ENCODE measurements around the gene CDK11B. TPM values are rescaled to one million over a fixed set of nuclear protein-coding genes. Genes with fewer than 3 reads are reported as not detected.
A peak's percentile ranks its signal among the peaks of the same experiment; 100 is the strongest.

CDK11B gene
- total RNA-seq, 1 experiment from 2014 or later: 30.1 TPM

DNA sequence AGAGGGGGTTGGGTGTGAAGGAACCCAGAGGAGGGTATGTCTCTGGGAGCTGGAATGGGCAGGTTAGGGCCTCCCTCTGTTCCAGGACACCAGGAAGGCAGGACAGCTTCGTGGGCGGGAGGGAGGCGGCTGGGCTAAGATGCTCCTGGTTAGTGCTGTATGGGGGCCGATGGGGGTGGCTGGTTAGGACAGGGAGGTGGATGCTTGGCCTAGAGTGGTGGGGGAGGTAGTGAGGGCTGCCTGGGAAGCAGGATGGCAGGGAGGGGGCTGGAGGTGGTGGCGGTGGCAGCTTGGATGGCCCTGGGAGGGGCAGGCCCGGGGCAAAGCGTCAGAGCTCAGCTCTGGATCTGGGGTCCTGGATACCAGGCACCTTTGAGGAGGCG lies 33.0 kb downstream of the CDK11B start:
- no peaks in the 10 kb centered on the region for H3K4me1 ChIP-seq (ENCODE audit: insufficient read depth, low read length)
- H3K27me3 ChIP-seq (ENCODE audit: insufficient read depth, low read length): no peaks in the 10 kb centered on the region
- no peaks in the 10 kb centered on the region for H3K9me3 Mint-ChIP-seq
- no peaks in the 10 kb centered on the region for H3K23me2 ChIP-seq (ENCODE audit: insufficient read length, low read depth, low read length, poor library complexity, severe bottlenecking)
- H3K4me3 Mint-ChIP-seq: no peak overlapping the region
- H3K4me2 ChIP-seq (ENCODE audit: insufficient read depth, insufficient read length, low read length): no peak overlapping the region
- H3K18ac ChIP-seq (ENCODE audit: insufficient read length, low read depth, low read length): no peak overlapping the region
- TF ChIP-seq, protein P1, sequence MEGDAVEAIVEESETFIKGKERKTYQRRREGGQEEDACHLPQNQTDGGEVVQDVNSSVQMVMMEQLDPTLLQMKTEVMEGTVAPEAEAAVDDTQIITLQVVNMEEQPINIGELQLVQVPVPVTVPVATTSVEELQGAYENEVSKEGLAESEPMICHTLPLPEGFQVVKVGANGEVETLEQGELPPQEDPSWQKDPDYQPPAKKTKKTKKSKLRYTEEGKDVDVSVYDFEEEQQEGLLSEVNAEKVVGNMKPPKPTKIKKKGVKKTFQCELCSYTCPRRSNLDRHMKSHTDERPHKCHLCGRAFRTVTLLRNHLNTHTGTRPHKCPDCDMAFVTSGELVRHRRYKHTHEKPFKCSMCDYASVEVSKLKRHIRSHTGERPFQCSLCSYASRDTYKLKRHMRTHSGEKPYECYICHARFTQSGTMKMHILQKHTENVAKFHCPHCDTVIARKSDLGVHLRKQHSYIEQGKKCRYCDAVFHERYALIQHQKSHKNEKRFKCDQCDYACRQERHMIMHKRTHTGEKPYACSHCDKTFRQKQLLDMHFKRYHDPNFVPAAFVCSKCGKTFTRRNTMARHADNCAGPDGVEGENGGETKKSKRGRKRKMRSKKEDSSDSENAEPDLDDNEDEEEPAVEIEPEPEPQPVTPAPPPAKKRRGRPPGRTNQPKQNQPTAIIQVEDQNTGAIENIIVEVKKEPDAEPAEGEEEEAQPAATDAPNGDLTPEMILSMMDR (conservative IDR thresholded peaks at IDR 0.05): no peak
- no peaks in the 10 kb centered on the region for H3K9me3 ChIP-seq (ENCODE audit: control insufficient read depth, low read depth, low read length)
- H2AFZ ChIP-seq (ENCODE audit: low read length): no peak overlapping the region
- H3K56ac ChIP-seq (ENCODE audit: insufficient read length, low read depth, low read length): no peak overlapping the region
- H3K27ac ChIP-seq (ENCODE audit: insufficient read length, low read depth, low read length): no peak overlapping the region
- peaks cover 0 to 2% (median 0%) of the 10 kb centered on the region in 3 experiments; a peak in 1 of 7 replicates for H3K36me3 Mint-ChIP-seq (ENCODE audit: insufficient read depth in 1 of 3, low read depth in 3 of 3)
- H4K91ac ChIP-seq (ENCODE audit: insufficient read length, low read depth, low read length): no peak overlapping the region
- no peak overlapping the region for H4K5ac ChIP-seq (ENCODE audit: insufficient read length, low read depth, low read length)
- H3K27ac Mint-ChIP-seq: no peak overlapping the region
- WGBS (ENCODE audit: extremely low coverage, insufficient read length, low lambda C conversion rate): no CpG with 5 or more reads among the region's 8 CpGs
- H3K23ac ChIP-seq (ENCODE audit: insufficient read length, low read depth, low read length): no peak overlapping the region
- DNase-seq: peak; percentile 28
- H3K9ac ChIP-seq (ENCODE audit: extremely low read depth, insufficient read length, low read length): no peak overlapping the region
- H4K20me1 ChIP-seq (ENCODE audit: control insufficient read depth, insufficient read depth, insufficient read length): no peaks in the 10 kb centered on the region
- H4K8ac ChIP-seq (replicated peaks; ENCODE audit: insufficient read length, low read depth, low read length): no peak overlapping the region
- peaks cover 2% of the 10 kb centered on the region for H3K27me3 Mint-ChIP-seq (ENCODE audit: low read depth)
- no peak overlapping the region for H3K14ac ChIP-seq (ENCODE audit: insufficient read depth, low read length)
- H2BK5ac ChIP-seq (ENCODE audit: insufficient read length, low read length): no peak overlapping the region
- no peak overlapping the region for H2BK120ac ChIP-seq (ENCODE audit: low read depth, low read length, poor library complexity, severe bottlenecking)
- no peak overlapping the region for H2BK15ac ChIP-seq (ENCODE audit: low read depth, low read length)
- no peak overlapping the region for H3K4ac ChIP-seq (ENCODE audit: low read depth, low read length)
- no peaks in the 10 kb centered on the region for H3K79me2 ChIP-seq (ENCODE audit: insufficient read depth, low read length)
- no peaks in the 10 kb centered on the region for H3K79me1 ChIP-seq (ENCODE audit: insufficient read depth, low read depth, low read length, poor library complexity, severe bottlenecking)
- no peak overlapping the region for H3T11ph ChIP-seq (ENCODE audit: low read length)
- H2BK12ac ChIP-seq (ENCODE audit: insufficient read length, low read depth, low read length): no peak overlapping the region
- H3K4me1 Mint-ChIP-seq: peaks cover 2% of the 10 kb centered on the region in 2 experiments; a peak in 2 of 4 replicates
- H2BK20ac ChIP-seq (ENCODE audit: low read depth, low read length, poor library complexity, severe bottlenecking): no peak overlapping the region
- H2AK5ac ChIP-seq (ENCODE audit: insufficient read length, low read length): no peak overlapping the region

All from H9 (cell line).